ENCODE results near the gene EML1.

Gene EML1

DNA sequence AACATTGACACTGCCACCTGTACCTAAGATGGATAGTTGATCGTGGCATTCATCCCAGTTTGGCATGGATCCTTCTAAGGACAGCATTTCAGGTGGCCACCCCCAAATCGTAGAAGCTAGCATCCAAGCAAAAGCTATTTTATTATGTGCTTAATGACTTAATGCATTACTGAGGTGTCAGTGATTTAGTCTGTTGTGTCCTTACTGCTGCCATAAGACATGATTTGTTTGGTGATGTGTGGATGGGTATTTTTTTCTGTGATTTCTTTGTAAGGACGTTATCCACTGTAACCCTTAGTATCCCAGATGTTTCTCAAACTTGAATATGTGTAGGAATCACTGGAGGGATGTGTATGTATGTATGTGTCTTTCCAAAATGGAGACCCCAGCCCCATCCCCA, 190.8 kb downstream of the EML1 start:
- Mint-ChIP-seq H3K27ac (no peak overlapping the region), H3K4me1 (ENCODE audit: low read depth in 2 of 2) (peaks cover 0 to 5% of the 10 kb centered on the region in 2 donors), H3K36me3 (ENCODE audit: insufficient read depth) (no peaks in the 10 kb centered on the region), H3K4me3 (no peak overlapping the region), H3K27me3 (no peaks in the 10 kb centered on the region), H3K9me3 (no peaks in the 10 kb centered on the region)
- no peak for DNase-seq
- no peak for ATAC-seq (replicated peaks)

DNA sequence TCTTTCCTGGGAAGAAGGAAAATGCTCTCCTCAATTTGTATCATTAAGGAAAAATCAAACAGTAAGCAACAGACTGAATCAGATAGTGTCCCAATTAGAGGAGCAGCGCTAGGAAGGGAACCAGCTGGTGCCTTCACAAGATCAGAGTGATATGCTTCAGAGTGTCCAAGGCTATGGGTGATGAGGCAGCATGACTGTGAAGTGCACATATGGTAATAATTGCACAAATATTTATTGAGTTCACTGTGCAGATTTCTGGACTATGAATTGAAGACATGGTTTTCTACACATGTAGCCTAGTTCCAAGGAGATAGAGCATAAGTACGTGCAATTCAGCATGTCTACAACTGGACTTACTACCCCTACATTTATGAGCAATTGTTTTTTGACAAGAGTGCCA, 193.2 kb downstream of the EML1 start:
- Mint-ChIP-seq H3K36me3 (ENCODE audit: insufficient read depth) (no peaks in the 10 kb centered on the region), H3K9me3 (no peaks in the 10 kb centered on the region), H3K4me3 (no peak overlapping the region)

DNA sequence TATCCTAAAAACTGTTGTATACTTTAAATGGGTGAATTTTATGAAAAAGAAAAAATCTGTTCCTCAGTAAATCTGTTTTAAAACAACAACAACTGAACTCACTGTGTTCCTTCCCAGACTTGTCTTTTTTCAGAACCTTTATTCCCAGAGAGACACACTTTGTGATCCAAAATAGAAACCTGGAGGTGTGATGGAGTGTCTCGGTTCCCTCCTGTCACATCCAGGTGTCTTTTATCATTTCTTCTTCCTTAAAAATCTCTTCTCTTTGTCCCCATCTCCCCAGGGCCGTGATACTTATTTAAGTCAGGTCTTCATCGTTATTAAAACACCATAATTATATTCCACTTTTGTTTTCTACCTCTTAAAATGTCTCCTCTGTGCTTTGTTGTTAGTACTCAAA, 195.8 kb downstream of the EML1 start:
- Mint-ChIP-seq H3K4me3 (no peak overlapping the region), H3K27me3 (no peaks in the 10 kb centered on the region), H3K9me3 (no peaks in the 10 kb centered on the region), H3K36me3 (ENCODE audit: insufficient read depth) (no peaks in the 10 kb centered on the region), H3K4me1 (ENCODE audit: low read depth in 2 of 2) (peaks cover 0 to 4% of the 10 kb centered on the region in 2 donors), H3K27ac (no peak overlapping the region)
- DNase-seq (no peak), ATAC-seq (replicated peaks) (no peak)

More for the DNA sequence above, 193.2 kb downstream of the EML1 start:
- Mint-ChIP-seq H3K27ac (no peak overlapping the region), H3K4me1 (ENCODE audit: low read depth in 2 of 2) (peaks cover 0 to 5% of the 10 kb centered on the region in 2 donors), H3K27me3 (no peaks in the 10 kb centered on the region)
- no peak for DNase-seq
- no peak for ATAC-seq (replicated peaks)

DNA sequence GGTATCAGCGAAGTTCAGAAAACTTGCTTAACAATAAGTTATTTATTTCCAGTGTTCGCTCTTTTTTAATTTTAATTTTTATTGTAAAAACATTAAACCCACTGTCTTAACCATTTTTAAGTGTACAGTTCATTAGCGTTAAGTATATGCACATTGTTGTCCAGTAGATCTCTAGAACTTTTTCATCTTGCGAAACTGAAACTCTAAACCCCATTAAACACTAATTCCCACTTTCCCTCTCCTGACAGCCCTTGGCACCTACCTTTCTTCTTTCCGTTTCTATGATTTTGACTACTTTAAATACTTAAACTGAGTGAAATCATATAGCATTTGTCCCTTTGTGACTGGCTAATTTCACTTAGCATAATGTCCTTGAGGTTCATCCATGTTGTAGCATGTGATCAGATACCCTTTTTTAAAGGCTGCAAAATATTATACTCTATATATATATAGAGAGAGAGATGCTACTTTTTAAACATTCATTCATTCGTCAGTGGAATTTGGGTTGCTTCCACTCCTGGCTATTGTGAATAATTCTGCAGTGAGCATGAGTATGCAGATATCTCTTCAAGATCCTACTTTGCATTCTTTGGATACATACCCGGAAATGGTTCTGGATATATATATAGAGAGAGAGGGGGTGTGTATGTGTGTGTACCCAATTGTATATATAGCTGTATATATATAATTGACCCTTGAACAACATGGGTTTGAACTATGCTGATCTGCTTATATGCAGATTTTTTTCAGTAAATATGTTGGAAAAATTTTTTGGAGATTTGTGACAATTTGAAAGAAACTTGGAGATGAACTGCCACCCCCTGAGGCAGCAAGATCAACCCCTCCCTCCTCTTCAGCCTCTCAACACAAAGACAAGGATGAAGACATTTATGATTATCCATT, 197.3 kb downstream of the EML1 start:
- H3K36me3 Mint-ChIP-seq (ENCODE audit: insufficient read depth): no peaks in the 10 kb centered on the region
- no peak overlapping the region for H3K4me3 Mint-ChIP-seq
- ATAC-seq (replicated peaks) (no peak), DNase-seq (no peak)
- peaks cover 0 to 7% of the 10 kb centered on the region in 2 donors for H3K27me3 Mint-ChIP-seq
- H3K27ac Mint-ChIP-seq: no peak overlapping the region
- peaks cover 0 to 4% of the 10 kb centered on the region in 2 donors for H3K4me1 Mint-ChIP-seq (ENCODE audit: low read depth in 2 of 2)
- H3K9me3 Mint-ChIP-seq: no peaks in the 10 kb centered on the region

DNA sequence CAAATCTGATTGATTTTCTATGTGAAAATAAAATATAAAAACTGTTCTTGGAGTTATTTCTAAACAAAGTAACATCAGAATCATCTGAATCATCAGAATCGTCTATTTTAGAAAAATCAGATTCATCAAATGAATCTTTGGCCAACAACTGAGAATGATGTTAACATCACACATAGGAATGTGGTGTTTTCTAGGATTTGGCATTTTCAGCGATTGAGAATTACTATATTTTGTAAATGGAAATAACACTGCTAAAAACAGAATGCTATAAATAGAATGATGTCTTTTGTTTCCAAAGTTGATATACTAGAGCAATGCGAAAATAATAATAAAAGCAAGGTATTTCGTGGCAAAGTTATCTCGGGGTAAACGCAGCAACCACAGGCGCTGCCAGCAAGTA, 198.1 kb downstream of the EML1 start:
- H3K9me3 Mint-ChIP-seq: no peaks in the 10 kb centered on the region
- no peak for ATAC-seq (replicated peaks)
- no peak overlapping the region for H3K4me3 Mint-ChIP-seq
- no peak overlapping the region for H3K27ac Mint-ChIP-seq
- DNase-seq: no peak
- H3K4me1 Mint-ChIP-seq (ENCODE audit: low read depth in 2 of 2): peaks cover 2 to 4% of the 10 kb centered on the region in 2 donors
- no peaks in the 10 kb centered on the region for H3K36me3 Mint-ChIP-seq (ENCODE audit: insufficient read depth)
- peaks cover 0 to 10% of the 10 kb centered on the region in 2 donors for H3K27me3 Mint-ChIP-seq
